Ovary (tissue), 3 donors: ENCODE results near the gene ZNF500.

Experiments used
- EP300 ChIP-seq: sonication (generic); formaldehyde crosslinking; IDR thresholded peaks from one replicate; pipeline ENCODE4 v1.6.1; 2017; ENCODE audit warnings: antibody characterized with exemption
- POLR2A ChIP-seq: fragments of 450-650 bp; IDR thresholded peaks from one replicate; pipeline ENCODE4 v1.6.1; 2017; ENCODE audit warnings: antibody characterized with exemption, mild to moderate bottlenecking, moderate library complexity
- TF ChIP-seq, protein P1 (sequence below), 3 donors: fragments of 450-650 bp in 2 of 3; fragments of 200-600 bp in 1 of 3; IDR thresholded peaks; one replicate each; pipeline versions ENCODE4 v1.5.1 to v1.8.0; 2016 to 2022; ENCODE audit warnings: antibody characterized with exemption in 3 of 3, mild to moderate bottlenecking in 1 of 3
- donor health status: DM: no; HTN: no; CAD: no.

DNA sequence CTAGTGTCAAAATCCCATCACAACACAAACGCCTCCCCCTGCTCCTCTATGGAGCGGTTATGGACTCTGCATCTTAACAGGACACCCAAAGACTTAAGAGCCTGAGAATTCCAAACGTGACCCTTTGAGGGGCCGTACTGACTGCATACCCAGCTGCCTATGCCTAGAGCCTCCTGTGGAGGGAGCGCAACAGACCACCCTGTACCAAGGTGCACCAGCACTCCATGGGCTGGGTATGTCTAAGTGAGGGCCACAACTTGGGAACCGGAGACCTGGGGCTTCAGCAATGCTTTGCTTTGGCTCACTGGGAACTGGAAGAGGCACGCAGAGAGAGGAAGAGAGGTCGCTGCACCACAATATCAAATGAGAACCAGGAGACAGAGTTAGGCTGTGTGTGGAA is 38.3 kb downstream of the ZNF500 start:
- TF ChIP-seq, protein P1, sequence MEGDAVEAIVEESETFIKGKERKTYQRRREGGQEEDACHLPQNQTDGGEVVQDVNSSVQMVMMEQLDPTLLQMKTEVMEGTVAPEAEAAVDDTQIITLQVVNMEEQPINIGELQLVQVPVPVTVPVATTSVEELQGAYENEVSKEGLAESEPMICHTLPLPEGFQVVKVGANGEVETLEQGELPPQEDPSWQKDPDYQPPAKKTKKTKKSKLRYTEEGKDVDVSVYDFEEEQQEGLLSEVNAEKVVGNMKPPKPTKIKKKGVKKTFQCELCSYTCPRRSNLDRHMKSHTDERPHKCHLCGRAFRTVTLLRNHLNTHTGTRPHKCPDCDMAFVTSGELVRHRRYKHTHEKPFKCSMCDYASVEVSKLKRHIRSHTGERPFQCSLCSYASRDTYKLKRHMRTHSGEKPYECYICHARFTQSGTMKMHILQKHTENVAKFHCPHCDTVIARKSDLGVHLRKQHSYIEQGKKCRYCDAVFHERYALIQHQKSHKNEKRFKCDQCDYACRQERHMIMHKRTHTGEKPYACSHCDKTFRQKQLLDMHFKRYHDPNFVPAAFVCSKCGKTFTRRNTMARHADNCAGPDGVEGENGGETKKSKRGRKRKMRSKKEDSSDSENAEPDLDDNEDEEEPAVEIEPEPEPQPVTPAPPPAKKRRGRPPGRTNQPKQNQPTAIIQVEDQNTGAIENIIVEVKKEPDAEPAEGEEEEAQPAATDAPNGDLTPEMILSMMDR (IDR thresholded peaks at IDR 0.05): no peak
- no peak for TF ChIP-seq POLR2A
- TF ChIP-seq EP300: no peak
